HCT116 (cell line): ENCODE results near the gene REEP6.

Experiments
- CBX3 ChIP-seq: IDR thresholded peaks from 2 replicates; pipeline ENCODE4 v1.6.1; 2012; ENCODE audit warnings: low read depth
- CEBPB ChIP-seq: IDR thresholded peaks from 2 replicates; pipeline ENCODE4 v1.6.1; 2012; ENCODE audit warnings: low read depth
- CTCF ChIP-seq, 3 experiments: fragments of 200-600 bp in 1 of 3; sonication (generic) in 1 of 3; IDR thresholded peaks in 2 of 3; conservative IDR thresholded peaks in 1 of 3; 2 replicates each; pipeline ENCODE4 v1.5.1; 2012 to 2017; ENCODE audit warnings: low read depth in 2 of 3, low read length in 2 of 3, antibody characterized with exemption in 1 of 3, borderline replicate concordance in 1 of 3, control low read depth in 1 of 3, mild to moderate bottlenecking in 1 of 3, mixed read lengths in 1 of 3, mixed run types in 1 of 3, moderate library complexity in 1 of 3; ENCODE audit not compliant: insufficient read depth in 1 of 3
- EZH2phosphoT487 ChIP-seq: fragments of 200-600 bp; IDR thresholded peaks from 2 replicates; pipeline ENCODE4 v1.6.1; 2018; ENCODE audit warnings: antibody characterized with exemption, borderline replicate concordance
- JUND ChIP-seq: IDR thresholded peaks from 2 replicates; pipeline ENCODE4 v1.6.1; 2012
- MAX ChIP-seq: IDR thresholded peaks from 2 replicates; pipeline ENCODE4 v1.6.1; 2012
- POLR2A ChIP-seq: IDR thresholded peaks from 2 replicates; pipeline ENCODE4 v1.7.0; 2011; ENCODE audit warnings: borderline replicate concordance; ENCODE audit not compliant: insufficient read depth, insufficient read length; ENCODE audit errors: extremely low read depth
- POLR2AphosphoS5 ChIP-seq: IDR thresholded peaks from 2 replicates; pipeline ENCODE4 v1.6.1; 2011; ENCODE audit warnings: mild to moderate bottlenecking, low read depth, low read length, moderate library complexity
- RAD21 ChIP-seq: IDR thresholded peaks from 2 replicates; pipeline ENCODE4 v1.6.1; 2012; ENCODE audit warnings: low read depth, mild to moderate bottlenecking
- SIN3A ChIP-seq: IDR thresholded peaks from 2 replicates; pipeline ENCODE4 v1.6.1; 2012; ENCODE audit warnings: low read depth
- TCF7L2 ChIP-seq: IDR thresholded peaks from 2 replicates; pipeline ENCODE4 v1.7.0; 2011; ENCODE audit warnings: borderline replicate concordance, inconsistent platforms; ENCODE audit not compliant: insufficient read depth, insufficient read length; ENCODE audit errors: extremely low read depth
- TF ChIP-seq, protein P1 (sequence below): IDR thresholded peaks from 2 replicates; pipeline ENCODE4 v1.6.1; 2012
- TF ChIP-seq, protein P2 (sequence below): IDR thresholded peaks from 2 replicates; pipeline ENCODE4 v1.6.1; 2012; ENCODE audit warnings: low read depth

- TF ChIP-seq CTCF (IDR thresholded peaks at IDR 0.05 in 2 of 3, conservative IDR thresholded peaks at IDR 0.05 in 1 of 3; ENCODE audit: borderline replicate concordance in 1 of 3, insufficient read depth in 1 of 3, low read depth in 2 of 3, low read length in 2 of 3) (no peak), CEBPB (no peak), POLR2A (no peak), SIN3A (no peak), RAD21 (no peak), POLR2AphosphoS5 (no peak), CBX3 (no peak), JUND (no peak), EZH2phosphoT487 (no peak), TCF7L2 (no peak), MAX (no peak)
- TF ChIP-seq, protein P1, sequence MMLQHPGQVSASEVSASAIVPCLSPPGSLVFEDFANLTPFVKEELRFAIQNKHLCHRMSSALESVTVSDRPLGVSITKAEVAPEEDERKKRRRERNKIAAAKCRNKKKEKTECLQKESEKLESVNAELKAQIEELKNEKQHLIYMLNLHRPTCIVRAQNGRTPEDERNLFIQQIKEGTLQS, result no peak
- TF ChIP-seq, protein P2, sequence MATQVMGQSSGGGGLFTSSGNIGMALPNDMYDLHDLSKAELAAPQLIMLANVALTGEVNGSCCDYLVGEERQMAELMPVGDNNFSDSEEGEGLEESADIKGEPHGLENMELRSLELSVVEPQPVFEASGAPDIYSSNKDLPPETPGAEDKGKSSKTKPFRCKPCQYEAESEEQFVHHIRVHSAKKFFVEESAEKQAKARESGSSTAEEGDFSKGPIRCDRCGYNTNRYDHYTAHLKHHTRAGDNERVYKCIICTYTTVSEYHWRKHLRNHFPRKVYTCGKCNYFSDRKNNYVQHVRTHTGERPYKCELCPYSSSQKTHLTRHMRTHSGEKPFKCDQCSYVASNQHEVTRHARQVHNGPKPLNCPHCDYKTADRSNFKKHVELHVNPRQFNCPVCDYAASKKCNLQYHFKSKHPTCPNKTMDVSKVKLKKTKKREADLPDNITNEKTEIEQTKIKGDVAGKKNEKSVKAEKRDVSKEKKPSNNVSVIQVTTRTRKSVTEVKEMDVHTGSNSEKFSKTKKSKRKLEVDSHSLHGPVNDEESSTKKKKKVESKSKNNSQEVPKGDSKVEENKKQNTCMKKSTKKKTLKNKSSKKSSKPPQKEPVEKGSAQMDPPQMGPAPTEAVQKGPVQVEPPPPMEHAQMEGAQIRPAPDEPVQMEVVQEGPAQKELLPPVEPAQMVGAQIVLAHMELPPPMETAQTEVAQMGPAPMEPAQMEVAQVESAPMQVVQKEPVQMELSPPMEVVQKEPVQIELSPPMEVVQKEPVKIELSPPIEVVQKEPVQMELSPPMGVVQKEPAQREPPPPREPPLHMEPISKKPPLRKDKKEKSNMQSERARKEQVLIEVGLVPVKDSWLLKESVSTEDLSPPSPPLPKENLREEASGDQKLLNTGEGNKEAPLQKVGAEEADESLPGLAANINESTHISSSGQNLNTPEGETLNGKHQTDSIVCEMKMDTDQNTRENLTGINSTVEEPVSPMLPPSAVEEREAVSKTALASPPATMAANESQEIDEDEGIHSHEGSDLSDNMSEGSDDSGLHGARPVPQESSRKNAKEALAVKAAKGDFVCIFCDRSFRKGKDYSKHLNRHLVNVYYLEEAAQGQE, result no peak
Measured at GRCh38 chr19:1532003-1532402, 41.0 kb downstream of the REEP6 start.
